GM23338 (cell line): ENCODE results near the gene CACNA2D2. TPM values are rescaled to one million over a fixed set of nuclear protein-coding genes. Genes with fewer than 3 reads are reported as not detected.
A peak's percentile ranks its signal among the peaks of the same experiment; 100 is the strongest.

Source experiments
- ATAC-seq: fragments of 200-7000 bp; cut with Tn5 transposase; 3 replicates; pipeline ENCODE4 v1.9.1; 2020
- DNase-seq: peaks from one replicate; pipeline ENCODE4 v3.0.0-alpha.2; 2015; ENCODE audit warnings: low spot score
- H2AFZ ChIP-seq: fragments of 200-600 bp; sonication (generic); 2 replicates; pipeline ENCODE4 v1.8.0; 2016; ENCODE audit warnings: antibody characterized with exemption, mild to moderate bottlenecking, moderate library complexity
- H3F3A ChIP-seq: fragments of 200-600 bp; sonication (generic); replicated peaks from 2 replicates; pipeline ENCODE4 v1.8.0; 2017; ENCODE audit warnings: antibody characterized with exemption, mixed run types, low read depth
- H3K27ac ChIP-seq: fragments of 200-600 bp; sonication (generic); 2 replicates; pipeline ENCODE4 v1.6.1; 2016; ENCODE audit warnings: low read depth
- H3K27me3 ChIP-seq: fragments of 200-600 bp; sonication (generic); 2 replicates; pipeline ENCODE4 v1.8.0; 2016; ENCODE audit warnings: mild to moderate bottlenecking, mixed run types, moderate library complexity; ENCODE audit not compliant: insufficient read depth
- H3K36me3 ChIP-seq: fragments of 200-600 bp; sonication (generic); 2 replicates; pipeline ENCODE4 v1.8.0; 2016; ENCODE audit warnings: mild to moderate bottlenecking; ENCODE audit not compliant: insufficient read depth
- H3K4me1 ChIP-seq: fragments of 200-600 bp; sonication (generic); 2 replicates; pipeline ENCODE4 v1.8.0; 2016; ENCODE audit warnings: mild to moderate bottlenecking, moderate library complexity; ENCODE audit not compliant: insufficient read depth
- H3K4me2 ChIP-seq: fragments of 200-600 bp; sonication (generic); 2 replicates; pipeline ENCODE4 v1.7.1; 2017; ENCODE audit warnings: mixed run types
- H3K4me3 ChIP-seq: fragments of 200-600 bp; sonication (generic); 2 replicates; pipeline ENCODE4 v1.6.1; 2016; ENCODE audit warnings: mixed run types
- H3K79me2 ChIP-seq: fragments of 200-600 bp; sonication (generic); replicated peaks from 2 replicates; pipeline ENCODE4 v1.8.0; 2017; ENCODE audit warnings: mild to moderate bottlenecking; ENCODE audit not compliant: insufficient read depth
- H3K9me2 ChIP-seq: fragments of 200-600 bp; sonication (generic); 2 replicates; pipeline ENCODE4 v1.8.0; 2017; ENCODE audit not compliant: insufficient read depth
- H4K20me1 ChIP-seq: fragments of 200-600 bp; sonication (generic); replicated peaks from 2 replicates; pipeline ENCODE4 v1.8.0; 2017; ENCODE audit warnings: mild to moderate bottlenecking; ENCODE audit not compliant: insufficient read depth
- H3K27ac Mint-ChIP-seq: 2 replicates; pipeline ENCODE4 v1.8.0; 2020; ENCODE audit warnings: inconsistent platforms, mild to moderate bottlenecking, moderate library complexity, mixed read lengths
- H3K27me3 Mint-ChIP-seq: 3 replicates; pipeline ENCODE4 v1.8.0; 2022; ENCODE audit warnings: low read depth, mild to moderate bottlenecking, moderate library complexity, mixed read lengths, inconsistent platforms; ENCODE audit not compliant: insufficient read depth, poor library complexity
- H3K36me3 Mint-ChIP-seq: 3 replicates; pipeline ENCODE4 v1.8.0; 2021; ENCODE audit warnings: low read depth, mild to moderate bottlenecking, inconsistent platforms, moderate library complexity, mixed read lengths
- H3K4me1 Mint-ChIP-seq: 3 replicates; pipeline ENCODE4 v1.8.0; 2020; ENCODE audit warnings: mild to moderate bottlenecking, inconsistent platforms, mixed read lengths
- H3K4me3 Mint-ChIP-seq: 3 replicates; pipeline ENCODE4 v1.8.0; 2021; ENCODE audit warnings: moderate library complexity, mild to moderate bottlenecking, inconsistent platforms, mixed read lengths
- H3K9me3 Mint-ChIP-seq: 3 replicates; pipeline ENCODE4 v1.8.0; 2020; ENCODE audit warnings: moderate library complexity, mild to moderate bottlenecking, inconsistent platforms, mixed read lengths
- CREB1 ChIP-seq: fragments of 250-450 bp; sonication (Bioruptor Pico); IDR thresholded peaks from 2 replicates; pipeline ENCODE4 v1.5.0; 2020; ENCODE audit warnings: low read depth, mild to moderate bottlenecking, moderate library complexity
- EZH2 ChIP-seq: fragments of 200-600 bp; sonication (generic); IDR thresholded peaks from one replicate; pipeline ENCODE4 v1.8.0; 2017; ENCODE audit warnings: antibody characterized with exemption, mild to moderate bottlenecking, low read depth; ENCODE audit not compliant: unreplicated experiment
- EZH2phosphoT487 ChIP-seq: fragments of 200-600 bp; sonication (generic); IDR thresholded peaks from one replicate; pipeline ENCODE4 v1.8.1; 2018; ENCODE audit warnings: antibody characterized with exemption; ENCODE audit not compliant: unreplicated experiment
- NANOG ChIP-seq: IDR thresholded peaks from 2 replicates; pipeline ENCODE4 v1.6.1; 2016; ENCODE audit warnings: antibody characterized with exemption, borderline replicate concordance
- POLR2AphosphoS5 ChIP-seq: IDR thresholded peaks from 2 replicates; pipeline ENCODE4 v1.6.1; 2016; ENCODE audit warnings: antibody characterized with exemption, low read depth
- STAT1 ChIP-seq: IDR thresholded peaks from one replicate; pipeline ENCODE4 v1.6.1; 2016; ENCODE audit warnings: antibody characterized with exemption; ENCODE audit not compliant: unreplicated experiment
- ZNF331 ChIP-seq: fragments of 250-450 bp; sonication (Bioruptor Pico); IDR thresholded peaks from 2 replicates; pipeline ENCODE4 v1.5.0; 2020; ENCODE audit warnings: low read depth, mild to moderate bottlenecking, moderate library complexity
- polyA plus RNA-seq: library from polyadenylated mRNA; unstranded; fragments of >200 nt; fragmentation: Nextera tagmentation; extraction: Ambion mirVana; gene quantifications from 2 replicates; pipeline ENCODE4 v1.2.1, GENCODE V29; 2016
- total RNA-seq: library from RNA; depleted of rRNA; stranded (reverse); fragments of >200 nt; shearing (Covaris generic); gene quantifications from 2 replicates; pipeline ENCODE4 v1.2.3, GENCODE V29; 2014
- TF ChIP-seq, protein P1 (sequence below): IDR thresholded peaks from 2 replicates; pipeline ENCODE4 v1.6.1; 2016; ENCODE audit warnings: antibody characterized with exemption
- TF ChIP-seq, protein P2 (sequence below), 2 experiments: fragments of 200-600 bp in 1 of 2; sonication (generic) in 1 of 2; conservative IDR thresholded peaks; 2 replicates each; pipeline versions ENCODE4 v1.5.1 to v1.6.1; 2016 to 2017; ENCODE audit warnings: antibody characterized with exemption in 2 of 2, low read depth in 2 of 2, mild to moderate bottlenecking in 2 of 2, moderate library complexity in 1 of 2

Gene CACNA2D2
- total and polyA plus RNA-seq, 2 experiments from 2014 or later = 4.7 to 11.4 TPM

DNA sequence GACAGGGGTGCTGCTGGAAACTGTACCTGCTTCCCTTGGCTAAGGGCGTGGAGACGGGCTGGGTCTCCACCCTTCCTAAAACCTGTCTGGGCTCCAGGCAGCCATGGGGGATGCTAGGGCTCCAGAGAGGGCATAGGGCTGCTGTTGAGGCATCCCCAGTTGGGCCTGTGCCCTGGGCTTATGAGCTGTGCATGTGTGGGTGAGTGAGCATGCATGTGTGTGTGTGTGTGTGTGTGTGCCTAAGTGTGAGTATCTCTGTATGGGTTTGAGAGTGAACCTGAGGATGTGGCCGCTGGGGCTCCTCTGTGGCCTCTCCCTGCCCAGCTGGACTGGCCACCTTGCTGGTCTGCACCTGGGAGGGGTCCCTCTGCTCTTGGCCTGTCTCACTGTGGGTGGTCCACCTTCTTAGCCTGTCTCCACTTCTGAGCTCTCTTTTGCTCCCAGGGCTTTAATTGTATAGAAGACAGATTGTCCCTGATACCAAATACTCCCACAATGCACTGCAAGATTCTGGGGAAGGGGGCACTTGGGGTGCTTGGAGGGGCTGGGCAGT lies 132.2 kb downstream of the CACNA2D2 start:
- H3K27ac Mint-ChIP-seq = no peak overlapping the region
- H3K4me3 Mint-ChIP-seq = no peak overlapping the region; the same call in 2 of the 3 replicates
- Histone ChIP-seq H3F3A (no peaks in the 10 kb centered on the region), H3K4me1 (peaks cover 11% of the 10 kb centered on the region), H3K27me3 (no peaks in the 10 kb centered on the region), H2AFZ (no peak overlapping the region), H3K9me2 (no peaks in the 10 kb centered on the region), H3K36me3 (no peaks in the 10 kb centered on the region), H3K4me2 (no peak overlapping the region), H3K27ac (no peak overlapping the region), H3K4me3 (no peak overlapping the region), H4K20me1 (no peaks in the 10 kb centered on the region), H3K79me2 (no peaks in the 10 kb centered on the region)
- no peaks in the 10 kb centered on the region; the same call in 2 of the 3 replicates for H3K36me3 Mint-ChIP-seq
- TF ChIP-seq EZH2phosphoT487 = no peak
- no peak for TF ChIP-seq NANOG
- H3K4me1 Mint-ChIP-seq = peaks cover 29% of the 10 kb centered on the region
- peaks cover 22% of the 10 kb centered on the region for H3K27me3 Mint-ChIP-seq
- no peak for ATAC-seq
- no peak for DNase-seq
- no peaks in the 10 kb centered on the region; the same call in 2 of the 3 replicates for H3K9me3 Mint-ChIP-seq

DNA sequence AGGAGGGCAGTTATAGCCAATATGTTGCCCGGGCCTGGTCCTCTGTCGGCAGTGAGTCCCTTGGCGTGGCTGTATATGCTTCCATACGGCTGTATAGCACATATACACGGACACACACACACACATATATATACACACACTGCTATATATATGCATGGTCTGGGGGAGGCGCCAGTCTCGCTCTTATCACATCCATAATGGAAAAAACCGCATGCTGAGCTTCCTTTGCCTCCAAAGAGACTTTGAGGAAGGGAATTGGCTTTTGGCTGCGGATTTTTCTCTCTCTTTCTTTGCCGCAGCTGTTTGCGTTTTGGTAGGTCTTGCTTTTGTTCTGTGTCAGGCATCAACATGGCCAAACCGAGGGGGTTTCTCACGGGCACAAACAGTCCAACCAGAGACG lies 132.8 kb downstream of the CACNA2D2 start:
- Histone ChIP-seq H3F3A (0 out of 2 replicates have a peak, but pooled peaks cover 1% of the 10 kb centered on the region), H3K27ac (0 out of 2 replicates have a peak overlapping the region, but pooled peaks have one; percentile 63), H3K4me3 (no peak overlapping the region), H3K9me2 (no peaks in the 10 kb centered on the region), H3K79me2 (no peaks in the 10 kb centered on the region), H3K4me1 (peaks cover 11% of the 10 kb centered on the region), H3K4me2 (no peak overlapping the region), H3K36me3 (no peaks in the 10 kb centered on the region), H3K27me3 (no peaks in the 10 kb centered on the region), H4K20me1 (no peaks in the 10 kb centered on the region), H2AFZ (no peak overlapping the region)
- no peak; the same call in 2 of the 3 replicates for ATAC-seq
- H3K36me3 Mint-ChIP-seq = no peaks in the 10 kb centered on the region; the same call in 2 of the 3 replicates
- H3K4me3 Mint-ChIP-seq = no peak overlapping the region; the same call in 2 of the 3 replicates
- DNase-seq = peak; percentile 56
- H3K4me1 Mint-ChIP-seq = peaks cover 29% of the 10 kb centered on the region
- 0 out of 2 replicates have a peak overlapping the region, but pooled peaks have one; percentile 33 for H3K27ac Mint-ChIP-seq
- H3K27me3 Mint-ChIP-seq = peaks cover 18% of the 10 kb centered on the region
- no peak for TF ChIP-seq EZH2phosphoT487
- no peak for TF ChIP-seq EZH2
- no peak for TF ChIP-seq ZNF331 (CRISPR knock-in tag)
- TF ChIP-seq, protein P1, sequence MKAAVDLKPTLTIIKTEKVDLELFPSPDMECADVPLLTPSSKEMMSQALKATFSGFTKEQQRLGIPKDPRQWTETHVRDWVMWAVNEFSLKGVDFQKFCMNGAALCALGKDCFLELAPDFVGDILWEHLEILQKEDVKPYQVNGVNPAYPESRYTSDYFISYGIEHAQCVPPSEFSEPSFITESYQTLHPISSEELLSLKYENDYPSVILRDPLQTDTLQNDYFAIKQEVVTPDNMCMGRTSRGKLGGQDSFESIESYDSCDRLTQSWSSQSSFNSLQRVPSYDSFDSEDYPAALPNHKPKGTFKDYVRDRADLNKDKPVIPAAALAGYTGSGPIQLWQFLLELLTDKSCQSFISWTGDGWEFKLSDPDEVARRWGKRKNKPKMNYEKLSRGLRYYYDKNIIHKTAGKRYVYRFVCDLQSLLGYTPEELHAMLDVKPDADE = no peak
- TF ChIP-seq STAT1 = no peak
- no peak for TF ChIP-seq POLR2AphosphoS5
- TF ChIP-seq, protein P2, sequence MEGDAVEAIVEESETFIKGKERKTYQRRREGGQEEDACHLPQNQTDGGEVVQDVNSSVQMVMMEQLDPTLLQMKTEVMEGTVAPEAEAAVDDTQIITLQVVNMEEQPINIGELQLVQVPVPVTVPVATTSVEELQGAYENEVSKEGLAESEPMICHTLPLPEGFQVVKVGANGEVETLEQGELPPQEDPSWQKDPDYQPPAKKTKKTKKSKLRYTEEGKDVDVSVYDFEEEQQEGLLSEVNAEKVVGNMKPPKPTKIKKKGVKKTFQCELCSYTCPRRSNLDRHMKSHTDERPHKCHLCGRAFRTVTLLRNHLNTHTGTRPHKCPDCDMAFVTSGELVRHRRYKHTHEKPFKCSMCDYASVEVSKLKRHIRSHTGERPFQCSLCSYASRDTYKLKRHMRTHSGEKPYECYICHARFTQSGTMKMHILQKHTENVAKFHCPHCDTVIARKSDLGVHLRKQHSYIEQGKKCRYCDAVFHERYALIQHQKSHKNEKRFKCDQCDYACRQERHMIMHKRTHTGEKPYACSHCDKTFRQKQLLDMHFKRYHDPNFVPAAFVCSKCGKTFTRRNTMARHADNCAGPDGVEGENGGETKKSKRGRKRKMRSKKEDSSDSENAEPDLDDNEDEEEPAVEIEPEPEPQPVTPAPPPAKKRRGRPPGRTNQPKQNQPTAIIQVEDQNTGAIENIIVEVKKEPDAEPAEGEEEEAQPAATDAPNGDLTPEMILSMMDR (conservative IDR thresholded peaks at IDR 0.05; ENCODE audit: low read depth in 2 of 2) = peak; percentile 44 to 53
- no peak for TF ChIP-seq CREB1
- no peaks in the 10 kb centered on the region; the same call in 2 of the 3 replicates for H3K9me3 Mint-ChIP-seq
